ENCODE results near the gene PFN3. TPM values are rescaled to one million over a fixed set of nuclear protein-coding genes. Genes with fewer than 3 reads are reported as not detected.
"Not testable (repeated sequence)": the region's sequence is repeated elsewhere in the genome, so short reads cannot be mapped to it uniquely, and the experiment has no call there.

Gene PFN3
- total RNA-seq, 1 donor from 2014 or later, result not detected

GRCh38 chr5:177427919-177428573 is 27.6 kb upstream of the PFN3 start:
- ATAC-seq, result no peak
- DNase-seq (ENCODE audit: missing footprints), result peak; percentile 75

GRCh38 chr5:177427211-177427822 is 26.9 kb upstream of the PFN3 start:
- DNase-seq (ENCODE audit: missing footprints), result peak; percentile 15
- intact Hi-C loops (cut with DNase I), result loop anchor here (1.0 to 2.0 kb wide), 2 partner anchors 19 to 27 kb away; partner anchors contain the start of gene PRR7
- ATAC-seq, result no peak

More at GRCh38 chr5:177427919-177428573, 27.6 kb upstream of the PFN3 start:
- intact Hi-C loops (cut with DNase I), result loop anchor here (1.0 to 2.0 kb wide), 2 partner anchors 18 to 27 kb away; partner anchors contain the start of gene PRR7

- peak; percentile 78 for DNase-seq (ENCODE audit: missing footprints)
These were observed 26.2 kb upstream of the PFN3 start, which contains the start of gene GRK6 for GRCh38 chr5:177426566-177427210. Gene GRK6 (plus strand): TSS chr5:177426676. CDS start chr5:177426846, 170 bp downstream.

GRCh38 chr5:177425801-177426565 is 25.5 kb upstream of the PFN3 start:
- intact Hi-C loops (cut with DNase I), result loop anchor here (1.0 to 2.0 kb wide), 2 partner anchors 29 to 71 kb away; partner anchors contain the start of gene PDLIM7
- DNase-seq (ENCODE audit: missing footprints) (peak; percentile 100), ATAC-seq (peak; percentile 98)

More at GRCh38 chr5:177426566-177427210, 26.2 kb upstream of the PFN3 start, which contains the start of gene GRK6:
- intact Hi-C loops (cut with DNase I), result loop anchor here (1.0 to 2.0 kb wide), 3 partner anchors 20 to 71 kb away; partner anchors contain the start of genes PDLIM7 and PRR7
- no peak for ATAC-seq

GRCh38 chr5:177425196-177425800 is 24.8 kb upstream of the PFN3 start:
- no peak for ATAC-seq
- DNase-seq (ENCODE audit: missing footprints), result no peak
- intact Hi-C loops (cut with DNase I), result no loop called here

GRCh38 chr5:177423671-177424070 is 23.2 kb upstream of the PFN3 start:
- intact Hi-C loops (cut with DNase I), result no loop called here
- DNase-seq (ENCODE audit: missing footprints) (no peak), ATAC-seq (no peak)

- ATAC-seq, result no peak
- intact Hi-C loops (cut with DNase I), result no loop called here
- DNase-seq (ENCODE audit: missing footprints), result no peak
These were observed 20.8 kb upstream of the PFN3 start for GRCh38 chr5:177421062-177421798.

- intact Hi-C loops (cut with DNase I); DNase-seq (ENCODE audit: missing footprints); ATAC-seq: not testable (repeated sequence)
These were observed 20.0 kb upstream of the PFN3 start for GRCh38 chr5:177420472-177420871.

GRCh38 chr5:177419046-177419445 is 18.6 kb upstream of the PFN3 start:
- no peak for DNase-seq (ENCODE audit: missing footprints)
- no peak for ATAC-seq
- intact Hi-C loops (cut with DNase I), result no loop called here

- peak; percentile 68 for DNase-seq (ENCODE audit: missing footprints)
- ATAC-seq; intact Hi-C loops (cut with DNase I): not testable (repeated sequence)
These were observed 16.6 kb upstream of the PFN3 start for GRCh38 chr5:177417081-177417480.

- no peak for ATAC-seq
- DNase-seq (ENCODE audit: missing footprints), result no peak
- intact Hi-C loops (cut with DNase I), result no loop called here
These were observed 14.0 kb upstream of the PFN3 start for GRCh38 chr5:177414481-177414880.

GRCh38 chr5:177412603-177413233 is 12.3 kb upstream of the PFN3 start:
- ATAC-seq (no peak), DNase-seq (ENCODE audit: missing footprints) (no peak)
- intact Hi-C loops (cut with DNase I), result no loop called here

GRCh38 chr5:177410575-177410974 is 10.1 kb upstream of the PFN3 start:
- intact Hi-C loops (cut with DNase I), result no loop called here
- DNase-seq (ENCODE audit: missing footprints) (no peak), ATAC-seq (no peak)

- DNase-seq (ENCODE audit: missing footprints), result no peak
- no peak for ATAC-seq
- intact Hi-C loops (cut with DNase I), result no loop called here
These were observed 8.8 kb upstream of the PFN3 start, which contains the start of gene F12 for GRCh38 chr5:177409043-177409801. Gene F12 (minus strand): TSS chr5:177409564. CDS start chr5:177409527, 37 bp downstream.

- peak; percentile 86 for DNase-seq (ENCODE audit: missing footprints)
- ATAC-seq, result no peak
- intact Hi-C loops (cut with DNase I), result loop anchor here (2.0 kb wide), 1 partner anchor 95 kb away; no protein-coding TSS in a partner anchor
These were observed 5.3 kb upstream of the PFN3 start for GRCh38 chr5:177405805-177406204.

GRCh38 chr5:177405312-177405711 is 4.9 kb upstream of the PFN3 start:
- intact Hi-C loops (cut with DNase I), result loop anchor here (2.0 kb wide), 1 partner anchor 95 kb away; no protein-coding TSS in a partner anchor
- no peak for DNase-seq (ENCODE audit: missing footprints)
- no peak for ATAC-seq
